Muscle layer of duodenum (tissue), 2 donors: Measurements from ENCODE around the gene RNF223.

Source experiments
- H3K27ac ChIP-seq: one replicate; pipeline ENCODE4 v1.7.0; 2013; ENCODE audit warnings: mild to moderate bottlenecking, low read length
- H3K27me3 ChIP-seq: one replicate; pipeline ENCODE4 v1.7.0; 2013; ENCODE audit warnings: low read depth, mild to moderate bottlenecking, control low read depth, low read length
- H3K36me3 ChIP-seq, 2 donors: one replicate each; pipeline ENCODE4 v1.7.0; 2013; ENCODE audit warnings: low read length in 2 of 2, control low read depth in 1 of 2, mild to moderate bottlenecking in 1 of 2; ENCODE audit not compliant: insufficient read depth in 2 of 2, control insufficient read depth in 1 of 2
- H3K4me1 ChIP-seq, 2 donors: one replicate each; pipeline ENCODE4 v1.7.0; 2013; ENCODE audit warnings: low read length in 2 of 2, mild to moderate bottlenecking in 2 of 2, control low read depth in 1 of 2, moderate library complexity in 1 of 2; ENCODE audit not compliant: insufficient read depth in 2 of 2, control insufficient read depth in 1 of 2
- H3K4me3 ChIP-seq, 2 donors: one replicate each; pipeline ENCODE4 v1.7.0; 2013; ENCODE audit warnings: low read length in 2 of 2, low read depth in 1 of 2, mild to moderate bottlenecking in 1 of 2
- H3K9me3 ChIP-seq, 2 donors: one replicate each; pipeline ENCODE4 v1.7.0; 2013; ENCODE audit warnings: low read length in 2 of 2, control low read depth in 1 of 2, mild to moderate bottlenecking in 1 of 2; ENCODE audit not compliant: control insufficient read depth in 1 of 2
- donor health status: healthy.

The RNF223 gene

GRCh38 chr1:1091344-1092148, 17.4 kb upstream of the RNF223 start:
- H3K4me3 ChIP-seq = no peak overlapping the region
- no peaks in the 10 kb centered on the region for H3K36me3 ChIP-seq
- no peaks in the 10 kb centered on the region for H3K9me3 ChIP-seq
- no peak overlapping the region for H3K27ac ChIP-seq
- no peaks in the 10 kb centered on the region for H3K4me1 ChIP-seq
- H3K27me3 ChIP-seq = no peaks in the 10 kb centered on the region

- H3K9me3 ChIP-seq = no peaks in the 10 kb centered on the region
- H3K4me1 ChIP-seq = no peaks in the 10 kb centered on the region
- no peaks in the 10 kb centered on the region for H3K27me3 ChIP-seq
- no peaks in the 10 kb centered on the region for H3K36me3 ChIP-seq
- H3K4me3 ChIP-seq = no peak overlapping the region
- no peak overlapping the region for H3K27ac ChIP-seq
Observed at GRCh38 chr1:1090424-1091343, 16.6 kb upstream of the RNF223 start.

- no peaks in the 10 kb centered on the region for H3K4me1 ChIP-seq
- H3K27me3 ChIP-seq = no peaks in the 10 kb centered on the region
- no peaks in the 10 kb centered on the region for H3K9me3 ChIP-seq
- no peak overlapping the region for H3K27ac ChIP-seq
- H3K4me3 ChIP-seq = no peak overlapping the region
- no peaks in the 10 kb centered on the region for H3K36me3 ChIP-seq
Observed at GRCh38 chr1:1089731-1090423, 15.8 kb upstream of the RNF223 start.

- H3K36me3 ChIP-seq = no peaks in the 10 kb centered on the region
- H3K4me3 ChIP-seq = no peak overlapping the region
- H3K9me3 ChIP-seq = no peaks in the 10 kb centered on the region
- H3K27ac ChIP-seq = no peak overlapping the region
- H3K27me3 ChIP-seq = no peaks in the 10 kb centered on the region
- no peaks in the 10 kb centered on the region for H3K4me1 ChIP-seq
Observed at GRCh38 chr1:1088801-1089680, 14.9 kb upstream of the RNF223 start.

- no peaks in the 10 kb centered on the region for H3K27me3 ChIP-seq
- H3K4me3 ChIP-seq = no peak overlapping the region
- H3K4me1 ChIP-seq = no peaks in the 10 kb centered on the region
- no peaks in the 10 kb centered on the region for H3K36me3 ChIP-seq
- no peak overlapping the region for H3K27ac ChIP-seq
- no peaks in the 10 kb centered on the region for H3K9me3 ChIP-seq
Observed at GRCh38 chr1:1088029-1088800, 14.1 kb upstream of the RNF223 start.

GRCh38 chr1:1087351-1088028, 13.4 kb upstream of the RNF223 start:
- H3K27ac ChIP-seq = no peak overlapping the region
- H3K4me3 ChIP-seq = no peak overlapping the region
- no peaks in the 10 kb centered on the region for H3K9me3 ChIP-seq
- H3K27me3 ChIP-seq = no peaks in the 10 kb centered on the region
- H3K4me1 ChIP-seq = no peaks in the 10 kb centered on the region
- no peaks in the 10 kb centered on the region for H3K36me3 ChIP-seq

GRCh38 chr1:1086911-1087341, 12.8 kb upstream of the RNF223 start:
- no peaks in the 10 kb centered on the region for H3K36me3 ChIP-seq
- H3K27ac ChIP-seq = no peak overlapping the region
- no peaks in the 10 kb centered on the region for H3K9me3 ChIP-seq
- H3K4me1 ChIP-seq = no peaks in the 10 kb centered on the region
- no peak overlapping the region for H3K4me3 ChIP-seq
- H3K27me3 ChIP-seq = no peaks in the 10 kb centered on the region

GRCh38 chr1:1085911-1086841, 12.1 kb upstream of the RNF223 start:
- Histone ChIP-seq H3K27ac (no peak overlapping the region), H3K27me3 (no peaks in the 10 kb centered on the region), H3K4me1 (no peaks in the 10 kb centered on the region), H3K36me3 (no peaks in the 10 kb centered on the region), H3K4me3 (no peak overlapping the region), H3K9me3 (no peaks in the 10 kb centered on the region)

GRCh38 chr1:1085171-1085841, 11.2 kb upstream of the RNF223 start:
- Histone ChIP-seq H3K9me3 (no peaks in the 10 kb centered on the region), H3K27me3 (no peaks in the 10 kb centered on the region), H3K36me3 (no peaks in the 10 kb centered on the region), H3K27ac (no peak overlapping the region), H3K4me1 (peaks cover 0 to 1% of the 10 kb centered on the region in 2 donors), H3K4me3 (no peak overlapping the region)
